ENCODE data around the gene PLCE1. TPM values are rescaled to one million over a fixed set of nuclear protein-coding genes. Genes with fewer than 3 reads are reported as not detected.

PLCE1 gene
- polyA plus RNA-seq, 1 donor (not counting 4 experiments of a cell fraction or from before 2014, with no cell fraction given): 0.01 TPM

DNA sequence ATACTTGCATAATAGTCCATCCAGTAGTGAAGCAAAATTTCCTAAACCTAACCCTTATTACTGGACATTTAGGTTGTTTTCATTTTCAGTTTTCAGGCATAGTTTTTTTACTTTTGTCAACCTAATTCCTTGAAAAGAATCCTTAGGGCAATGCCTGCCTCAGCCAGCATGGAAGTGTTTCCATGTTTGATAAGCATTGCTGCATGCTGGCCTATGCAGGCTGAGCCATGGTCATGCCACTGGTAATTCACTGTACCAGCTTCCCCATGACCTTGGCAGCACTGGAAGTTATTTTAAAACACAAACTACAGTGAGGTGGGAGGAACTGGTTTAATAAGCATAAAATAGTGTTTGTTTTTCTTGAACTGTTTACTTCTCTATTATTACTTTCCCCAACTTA is 27.8 kb upstream of the PLCE1 start:
- Histone ChIP-seq H3K4me2 (ENCODE audit: control insufficient read depth, extremely low read depth, insufficient read depth, low read depth, low read length) (no peak overlapping the region), H3K27me3 (ENCODE audit: control insufficient read depth, extremely low read depth, insufficient read depth, low read length) (no peaks in the 10 kb centered on the region), H3K9ac (ENCODE audit: control insufficient read depth, extremely low read depth, insufficient read depth, low read length) (no peak overlapping the region), H4K20me1 (ENCODE audit: control insufficient read depth, extremely low read depth, insufficient read depth, low read length) (no peaks in the 10 kb centered on the region), H3K79me2 (ENCODE audit: control insufficient read depth, insufficient read depth, low read length) (no peaks in the 10 kb centered on the region), H3K4me1 (ENCODE audit: control insufficient read depth, extremely low read depth, insufficient read depth, low read length) (no peaks in the 10 kb centered on the region), H3K36me3 (ENCODE audit: control insufficient read depth in 2 of 2, extremely low read depth in 1 of 2, insufficient read depth in 2 of 2, low read length in 2 of 2) (no peaks in the 10 kb centered on the region), H3K9me3 (ENCODE audit: control insufficient read depth, low read depth, low read length) (no peaks in the 10 kb centered on the region), H3K9me1 (ENCODE audit: control insufficient read depth, extremely low read depth, insufficient read depth, low read length) (no peaks in the 10 kb centered on the region), H3K4me3 (ENCODE audit: control insufficient read depth in 2 of 3, extremely low read depth in 1 of 3, insufficient read depth in 2 of 3, low read depth in 1 of 3, low read length in 3 of 3) (no peak overlapping the region), H2AFZ (ENCODE audit: control insufficient read depth, low read length) (no peak overlapping the region), H3K27ac (ENCODE audit: control insufficient read depth, insufficient read depth, low read length) (no peak overlapping the region)
- TF ChIP-seq, protein P1, sequence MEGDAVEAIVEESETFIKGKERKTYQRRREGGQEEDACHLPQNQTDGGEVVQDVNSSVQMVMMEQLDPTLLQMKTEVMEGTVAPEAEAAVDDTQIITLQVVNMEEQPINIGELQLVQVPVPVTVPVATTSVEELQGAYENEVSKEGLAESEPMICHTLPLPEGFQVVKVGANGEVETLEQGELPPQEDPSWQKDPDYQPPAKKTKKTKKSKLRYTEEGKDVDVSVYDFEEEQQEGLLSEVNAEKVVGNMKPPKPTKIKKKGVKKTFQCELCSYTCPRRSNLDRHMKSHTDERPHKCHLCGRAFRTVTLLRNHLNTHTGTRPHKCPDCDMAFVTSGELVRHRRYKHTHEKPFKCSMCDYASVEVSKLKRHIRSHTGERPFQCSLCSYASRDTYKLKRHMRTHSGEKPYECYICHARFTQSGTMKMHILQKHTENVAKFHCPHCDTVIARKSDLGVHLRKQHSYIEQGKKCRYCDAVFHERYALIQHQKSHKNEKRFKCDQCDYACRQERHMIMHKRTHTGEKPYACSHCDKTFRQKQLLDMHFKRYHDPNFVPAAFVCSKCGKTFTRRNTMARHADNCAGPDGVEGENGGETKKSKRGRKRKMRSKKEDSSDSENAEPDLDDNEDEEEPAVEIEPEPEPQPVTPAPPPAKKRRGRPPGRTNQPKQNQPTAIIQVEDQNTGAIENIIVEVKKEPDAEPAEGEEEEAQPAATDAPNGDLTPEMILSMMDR (optimal IDR thresholded peaks at IDR 0.05 in 1 of 3, IDR thresholded peaks at IDR 0.05 in 1 of 3, conservative IDR thresholded peaks at IDR 0.05 in 1 of 3; ENCODE audit: extremely low read depth in 1 of 3, insufficient read depth in 2 of 3, low read length in 3 of 3): no peak
- no peak for TF ChIP-seq EZH2 (IDR thresholded peaks at IDR 0.05; ENCODE audit: low read length)
- DNase-seq (ENCODE audit: low read depth, low spot score) (no peak), FAIRE-seq (no peak)
- dilution Hi-C loops (cut with MboI; ENCODE audit: extremely low pct_ligation_motif_present, low sequenced_read_pairs): no loop called here

DNA sequence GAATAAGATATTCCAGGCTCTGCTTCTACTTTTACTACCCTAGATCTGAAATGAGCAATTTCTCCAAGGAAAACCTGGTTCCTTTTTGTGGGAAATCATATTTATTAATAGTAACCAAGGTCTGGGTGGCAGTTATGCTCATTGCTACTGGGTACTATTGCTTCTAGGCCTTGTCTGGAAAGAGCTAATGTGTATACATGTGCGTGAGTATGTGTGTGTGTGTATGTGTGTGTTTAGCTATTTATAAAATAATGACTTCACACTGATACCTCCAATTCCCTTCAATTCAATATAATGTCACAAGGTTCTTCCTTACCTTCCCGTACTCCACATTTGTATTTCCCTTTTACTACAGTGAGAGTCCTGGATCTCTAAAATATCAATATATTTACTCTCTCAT is 26.0 kb upstream of the PLCE1 start:
- TF ChIP-seq EZH2 (IDR thresholded peaks at IDR 0.05; ENCODE audit: low read length): no peak
- TF ChIP-seq, protein P1 (optimal IDR thresholded peaks at IDR 0.05 in 1 of 3, IDR thresholded peaks at IDR 0.05 in 1 of 3, conservative IDR thresholded peaks at IDR 0.05 in 1 of 3; ENCODE audit: extremely low read depth in 1 of 3, insufficient read depth in 2 of 3, low read length in 3 of 3): no peak
- no peak overlapping the region for H3K4me3 ChIP-seq (ENCODE audit: control insufficient read depth in 2 of 3, extremely low read depth in 1 of 3, insufficient read depth in 2 of 3, low read depth in 1 of 3, low read length in 3 of 3)
- no peaks in the 10 kb centered on the region for H3K36me3 ChIP-seq (ENCODE audit: control insufficient read depth in 2 of 2, extremely low read depth in 1 of 2, insufficient read depth in 2 of 2, low read length in 2 of 2)
- no peak overlapping the region for H3K4me2 ChIP-seq (ENCODE audit: control insufficient read depth, extremely low read depth, insufficient read depth, low read depth, low read length)
- H2AFZ ChIP-seq (ENCODE audit: control insufficient read depth, low read length): no peak overlapping the region
- H3K27me3 ChIP-seq (ENCODE audit: control insufficient read depth, extremely low read depth, insufficient read depth, low read length): no peaks in the 10 kb centered on the region
- H3K9me3 ChIP-seq (ENCODE audit: control insufficient read depth, low read depth, low read length): no peaks in the 10 kb centered on the region
- dilution Hi-C loops (cut with MboI; ENCODE audit: extremely low pct_ligation_motif_present, low sequenced_read_pairs): no loop called here
- no peak overlapping the region for H3K27ac ChIP-seq (ENCODE audit: control insufficient read depth, insufficient read depth, low read length)
- no peaks in the 10 kb centered on the region for H3K4me1 ChIP-seq (ENCODE audit: control insufficient read depth, extremely low read depth, insufficient read depth, low read length)
- H4K20me1 ChIP-seq (ENCODE audit: control insufficient read depth, extremely low read depth, insufficient read depth, low read length): no peaks in the 10 kb centered on the region
- no peaks in the 10 kb centered on the region for H3K9me1 ChIP-seq (ENCODE audit: control insufficient read depth, extremely low read depth, insufficient read depth, low read length)
- FAIRE-seq: no peak
- no peak overlapping the region for H3K9ac ChIP-seq (ENCODE audit: control insufficient read depth, extremely low read depth, insufficient read depth, low read length)
- DNase-seq (ENCODE audit: low read depth, low spot score): no peak
- no peaks in the 10 kb centered on the region for H3K79me2 ChIP-seq (ENCODE audit: control insufficient read depth, insufficient read depth, low read length)
